GM10266 (cell line): Measurements from ENCODE around the gene SLC22A23.

ENCODE experiments used
- DNase-seq: peaks from one replicate; pipeline ENCODE4 v3.0.0; 2012; ENCODE audit errors: extremely low spot score
- TF ChIP-seq, protein P1 (sequence below): IDR thresholded peaks from 2 replicates; pipeline ENCODE4 v1.5.1; 2012; ENCODE audit warnings: mild to moderate bottlenecking, low read depth; ENCODE audit not compliant: control insufficient read depth, insufficient read depth; ENCODE audit errors: missing control alignments

Gene SLC22A23

DNA sequence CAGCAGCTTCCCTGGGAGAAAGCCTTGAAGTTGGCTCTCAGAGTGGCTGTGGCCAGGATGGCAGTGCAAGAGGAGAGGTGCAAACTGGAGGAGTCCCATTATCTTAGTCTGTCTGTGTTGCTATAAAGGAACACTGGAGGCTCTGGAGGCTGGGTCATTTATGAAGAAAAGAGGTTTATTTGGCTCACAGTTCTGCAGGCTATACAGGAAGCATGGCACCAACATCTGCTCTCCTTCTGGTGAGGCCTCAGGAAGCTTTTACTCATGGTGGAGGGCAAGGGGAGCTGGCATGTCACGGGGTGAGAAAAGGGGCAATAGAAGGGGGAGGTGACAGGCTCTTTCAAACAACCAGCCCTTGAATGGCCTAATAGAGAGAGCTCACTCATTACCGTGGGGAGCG lies 151.0 kb downstream of the SLC22A23 start:
- no peak for DNase-seq
- TF ChIP-seq, protein P1, sequence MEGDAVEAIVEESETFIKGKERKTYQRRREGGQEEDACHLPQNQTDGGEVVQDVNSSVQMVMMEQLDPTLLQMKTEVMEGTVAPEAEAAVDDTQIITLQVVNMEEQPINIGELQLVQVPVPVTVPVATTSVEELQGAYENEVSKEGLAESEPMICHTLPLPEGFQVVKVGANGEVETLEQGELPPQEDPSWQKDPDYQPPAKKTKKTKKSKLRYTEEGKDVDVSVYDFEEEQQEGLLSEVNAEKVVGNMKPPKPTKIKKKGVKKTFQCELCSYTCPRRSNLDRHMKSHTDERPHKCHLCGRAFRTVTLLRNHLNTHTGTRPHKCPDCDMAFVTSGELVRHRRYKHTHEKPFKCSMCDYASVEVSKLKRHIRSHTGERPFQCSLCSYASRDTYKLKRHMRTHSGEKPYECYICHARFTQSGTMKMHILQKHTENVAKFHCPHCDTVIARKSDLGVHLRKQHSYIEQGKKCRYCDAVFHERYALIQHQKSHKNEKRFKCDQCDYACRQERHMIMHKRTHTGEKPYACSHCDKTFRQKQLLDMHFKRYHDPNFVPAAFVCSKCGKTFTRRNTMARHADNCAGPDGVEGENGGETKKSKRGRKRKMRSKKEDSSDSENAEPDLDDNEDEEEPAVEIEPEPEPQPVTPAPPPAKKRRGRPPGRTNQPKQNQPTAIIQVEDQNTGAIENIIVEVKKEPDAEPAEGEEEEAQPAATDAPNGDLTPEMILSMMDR: no peak

DNA sequence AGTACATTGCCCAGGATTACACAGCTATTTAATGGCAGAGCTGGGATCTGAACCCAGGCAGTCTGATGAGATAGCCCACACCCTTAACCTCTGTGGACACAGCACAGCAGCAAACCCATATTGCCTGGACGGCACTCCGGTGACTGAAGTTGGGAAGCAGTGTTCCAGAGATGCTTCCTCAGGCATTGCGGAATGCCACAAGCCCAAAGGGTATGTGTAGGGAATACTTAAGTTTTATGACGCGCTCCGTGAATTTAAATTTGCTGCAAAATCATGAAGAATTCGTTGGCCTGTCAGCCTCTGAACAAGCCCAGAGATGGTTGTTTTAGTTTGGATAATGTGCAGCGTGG lies 151.7 kb downstream of the SLC22A23 start:
- DNase-seq: no peak
- TF ChIP-seq, protein P1: no peak

DNA sequence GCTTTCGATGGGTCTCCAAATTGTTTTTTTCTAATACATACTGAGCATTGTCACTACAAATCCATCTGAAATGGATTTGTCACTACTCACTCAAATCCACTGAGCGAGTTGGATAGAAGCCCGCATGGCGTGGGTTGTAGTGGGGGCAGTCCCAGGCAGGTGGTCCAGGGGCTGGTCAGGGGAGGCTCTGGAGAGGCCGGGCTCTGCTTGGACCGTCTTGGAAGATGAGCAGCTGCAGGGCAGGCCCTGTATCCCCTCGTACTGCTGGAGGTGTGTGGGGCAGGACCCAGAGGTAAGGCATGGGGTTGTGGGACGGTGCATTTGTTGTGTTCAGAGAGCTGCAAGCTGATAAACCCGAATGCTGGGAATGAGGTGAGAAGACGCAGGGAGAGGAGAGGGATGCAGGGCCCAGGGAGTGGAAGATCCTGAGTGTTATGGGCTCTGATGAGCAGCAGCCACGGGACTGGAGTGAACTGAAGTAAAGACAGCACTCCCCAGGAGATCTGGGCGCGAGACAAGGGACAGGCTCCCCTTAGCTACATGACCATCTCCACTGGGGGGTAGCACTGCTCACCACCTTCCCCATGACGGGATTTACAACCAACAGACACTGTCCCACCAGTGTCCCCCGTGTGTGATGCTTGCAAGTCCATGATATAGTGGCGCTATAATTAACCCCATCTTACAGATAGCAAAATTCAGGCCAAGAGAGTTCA lies 152.2 kb downstream of the SLC22A23 start:
- TF ChIP-seq, protein P1: no peak
- no peak for DNase-seq

DNA sequence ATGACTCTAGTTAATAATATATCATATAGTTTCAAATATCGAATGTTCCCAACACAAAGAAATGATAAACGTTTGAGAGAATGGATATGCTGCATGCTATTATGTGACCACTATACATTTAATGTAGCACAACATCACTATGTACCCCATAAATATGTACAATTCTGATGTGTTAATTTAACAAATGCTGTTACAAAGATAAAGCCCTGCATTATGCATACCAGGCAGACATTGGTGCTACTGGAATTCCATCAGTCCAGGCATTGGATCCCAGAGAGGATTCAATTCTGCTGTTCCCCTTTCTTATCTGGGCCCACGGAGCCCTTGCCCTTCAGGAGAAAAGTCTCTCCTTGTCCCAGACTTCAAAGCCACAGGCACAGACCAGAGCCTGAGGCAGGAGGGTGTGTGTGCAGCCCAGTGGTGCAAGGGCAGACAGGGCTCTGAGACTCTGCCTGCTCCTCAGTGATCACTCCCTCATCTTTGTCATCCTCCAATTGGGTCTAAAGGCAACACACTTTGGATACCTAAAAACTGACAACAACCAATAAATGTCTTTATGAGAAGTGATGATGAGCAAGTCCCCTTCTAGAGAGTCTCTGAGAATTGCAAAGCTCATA lies 152.9 kb downstream of the SLC22A23 start:
- TF ChIP-seq, protein P1: no peak
- DNase-seq: no peak

DNA sequence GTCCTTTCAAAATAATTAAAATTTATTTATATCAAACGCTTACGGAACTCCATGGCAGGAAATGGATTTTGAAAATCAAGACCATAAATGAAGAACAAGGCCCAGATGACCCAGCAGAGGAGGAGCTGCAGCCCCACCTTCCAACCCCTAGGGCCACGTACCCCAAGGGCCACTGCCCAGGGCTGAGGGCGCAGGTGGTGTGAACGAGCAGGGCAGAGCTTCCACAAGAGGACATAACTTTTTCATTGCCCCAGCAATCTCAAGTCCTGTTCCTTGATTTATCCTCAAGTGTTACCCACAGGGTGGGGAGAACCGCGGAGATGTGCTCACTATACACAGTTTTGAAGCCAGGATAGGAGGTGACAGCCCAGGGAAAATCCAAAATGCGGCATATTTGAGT lies 155.3 kb downstream of the SLC22A23 start:
- TF ChIP-seq, protein P1: no peak
- no peak for DNase-seq

DNA sequence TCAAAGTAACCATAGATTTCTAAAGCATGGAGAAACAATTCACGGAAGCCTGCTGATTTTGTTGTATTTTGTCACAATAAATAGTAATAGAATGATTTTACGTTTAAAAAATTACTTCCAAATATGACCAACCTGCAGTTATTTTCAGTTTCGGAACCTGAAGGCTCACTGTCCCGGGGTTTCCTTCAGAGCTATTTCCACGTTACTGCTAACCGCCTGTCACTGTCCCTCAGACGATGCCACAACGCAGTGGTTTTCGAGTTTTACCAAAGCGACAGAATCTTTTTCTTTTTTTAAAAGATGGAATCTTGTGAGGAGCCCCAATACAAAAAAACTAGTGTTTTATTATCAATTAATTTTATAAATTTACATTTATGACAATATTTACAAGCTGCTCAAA lies 157.6 kb downstream of the SLC22A23 start:
- TF ChIP-seq, protein P1: no peak
- DNase-seq: no peak

DNA sequence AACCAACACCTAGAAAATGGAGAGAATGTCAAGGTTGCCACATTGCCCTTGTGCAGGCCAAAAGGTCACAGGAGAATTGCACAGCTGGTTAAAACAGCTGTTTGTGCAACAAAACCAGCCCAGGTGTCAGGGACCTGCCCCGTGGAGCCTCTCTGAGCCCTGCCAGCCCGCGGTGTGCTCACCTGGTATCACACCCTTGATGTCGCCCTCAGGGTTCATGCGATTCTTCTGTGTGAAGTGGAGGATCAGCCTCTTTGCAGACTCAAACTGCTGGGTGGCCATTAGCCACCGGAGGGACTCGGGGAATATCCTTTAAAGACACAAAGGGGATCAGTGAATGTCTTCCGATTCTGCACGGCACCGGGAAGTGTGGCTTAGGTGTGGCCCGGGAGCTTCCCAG lies 158.9 kb downstream of the SLC22A23 start:
- TF ChIP-seq, protein P1: no peak
- no peak for DNase-seq
